NCI-H1436 treated with DMSO at 0.1 percent for 48 hours (cell line): Measurements from ENCODE around the gene PDPK1.

ENCODE experiments used
- DNase-seq: peaks from one replicate; lab custom pipeline; 2025; lab: John Stamatoyannopoulos, UW

The PDPK1 gene

GRCh38 chr16:2507052-2507659 lies 30.7 kb upstream of the PDPK1 start:
- DNase-seq, result no peak

DNA sequence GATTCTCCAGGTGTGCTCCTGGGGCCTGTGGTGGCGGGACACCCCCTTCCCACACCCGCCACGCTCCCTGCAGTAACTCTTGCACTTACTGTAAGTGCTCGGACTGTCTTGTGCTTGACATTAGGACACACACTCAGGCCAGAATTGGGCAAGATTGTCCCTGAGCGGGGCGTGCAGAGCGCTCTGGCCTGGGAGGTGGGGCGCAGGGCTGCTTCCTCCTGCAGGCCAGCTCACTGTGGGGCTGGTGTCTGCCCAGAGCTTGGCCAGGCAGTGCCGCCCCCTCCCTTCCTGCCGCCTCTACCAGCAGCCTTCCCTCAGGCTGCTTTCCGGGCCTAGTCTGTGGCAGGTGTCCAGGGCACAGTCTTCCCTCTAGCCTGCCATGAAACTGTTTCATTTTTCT lies 30.2 kb upstream of the PDPK1 start:
- DNase-seq, result no peak

DNA sequence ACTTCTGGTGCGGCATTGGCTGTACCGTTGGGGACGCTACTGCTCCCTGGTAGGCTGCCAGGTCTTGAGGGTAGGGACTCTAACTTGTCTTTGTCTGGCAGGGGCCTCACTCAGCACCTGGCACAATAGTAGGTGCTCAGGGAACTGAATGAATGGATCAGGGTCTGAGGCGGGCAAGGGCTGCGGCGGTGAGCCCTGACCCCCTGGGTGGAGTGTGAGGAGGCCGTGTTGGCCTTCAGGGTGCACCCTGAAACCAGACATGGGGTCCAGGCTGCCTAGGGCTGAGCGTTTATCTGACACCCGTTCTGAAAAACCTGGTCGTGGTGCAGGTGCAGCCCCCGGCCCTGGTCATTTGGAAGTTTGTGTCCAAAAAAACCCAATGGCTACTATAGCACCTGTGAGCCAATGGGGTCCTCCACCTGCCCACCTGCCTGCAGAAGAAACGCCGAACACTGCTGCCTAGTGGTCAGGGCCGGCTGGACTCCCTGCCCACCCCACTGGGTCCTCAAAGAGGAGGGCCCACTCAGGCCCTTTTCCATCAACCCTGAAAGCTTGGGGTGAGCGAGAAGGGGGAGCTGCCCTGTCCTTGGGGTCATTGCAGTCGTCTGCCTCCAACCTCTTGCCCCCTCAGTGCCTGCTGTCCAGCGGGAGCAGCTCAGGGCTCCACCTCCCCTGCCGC lies 29.0 kb upstream of the PDPK1 start:
- no peak for DNase-seq

DNA sequence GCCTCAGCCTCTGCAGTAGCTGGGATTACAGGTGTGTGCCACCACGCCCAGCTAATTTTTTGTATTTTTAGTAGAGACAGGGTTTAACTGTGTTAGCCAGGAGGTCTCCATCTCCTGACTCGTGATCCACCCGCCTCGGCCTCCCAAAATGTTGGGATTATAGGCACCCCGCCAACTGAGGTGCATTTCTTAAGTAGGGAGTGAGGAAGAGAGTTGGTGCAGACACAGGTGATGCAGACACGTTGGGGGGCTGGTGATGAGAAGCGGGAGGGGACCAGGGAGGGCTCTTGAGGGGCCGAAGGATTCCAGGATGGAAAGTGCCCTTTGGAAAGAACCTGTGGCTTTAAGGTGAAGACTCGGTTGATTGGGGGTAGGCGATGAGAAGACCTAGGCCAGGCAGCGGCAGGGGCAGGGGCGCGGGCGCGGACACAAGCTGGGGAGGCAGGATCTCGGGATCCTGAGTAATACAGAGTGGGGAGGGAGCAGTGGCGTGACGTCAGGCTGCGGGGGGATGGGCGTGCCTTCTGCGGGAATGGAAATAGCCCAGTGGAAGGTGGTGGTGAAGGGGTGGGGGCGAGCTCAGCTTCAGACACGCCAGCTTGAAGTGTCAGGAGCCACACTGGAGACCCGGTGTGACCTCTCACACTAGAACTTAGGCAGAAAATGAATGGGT lies 26.6 kb upstream of the PDPK1 start:
- DNase-seq, result no peak

DNA sequence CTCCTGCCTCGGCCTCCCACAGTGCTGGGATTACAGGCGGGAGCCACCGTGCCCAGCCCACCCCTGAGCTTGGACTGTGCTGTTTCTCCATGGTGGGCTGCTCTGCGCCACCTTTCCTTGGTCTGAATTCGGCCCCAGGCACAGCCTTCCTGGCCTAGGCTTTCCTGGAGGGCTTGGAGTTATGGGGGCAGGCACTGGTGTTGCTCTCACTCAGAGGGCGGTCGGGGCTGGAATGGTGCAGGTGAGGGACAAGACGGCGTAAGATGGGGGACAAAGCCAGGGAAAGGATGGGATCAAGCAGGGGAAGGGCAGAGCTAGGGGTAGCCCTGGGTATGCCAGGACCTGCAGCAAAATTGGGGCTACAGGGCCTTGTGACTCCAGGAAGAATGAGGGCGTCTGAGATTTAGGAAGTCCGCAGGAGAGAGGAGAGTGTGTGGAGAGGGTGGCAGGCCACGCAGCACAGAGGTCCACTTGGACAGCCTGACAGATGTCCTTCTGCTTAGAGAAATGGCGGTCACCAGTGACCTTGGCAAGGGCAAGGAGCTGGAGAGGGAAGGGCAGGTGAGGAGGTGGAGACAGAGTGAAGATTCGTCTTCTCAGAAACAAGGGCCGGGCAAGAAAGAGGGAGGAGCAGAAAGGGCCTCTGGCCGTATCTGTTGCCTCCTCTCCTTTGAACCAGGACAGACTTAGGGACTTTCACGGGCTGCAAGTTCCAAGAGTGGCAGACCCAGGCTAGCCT lies 25.7 kb upstream of the PDPK1 start:
- DNase-seq, result no peak

DNA sequence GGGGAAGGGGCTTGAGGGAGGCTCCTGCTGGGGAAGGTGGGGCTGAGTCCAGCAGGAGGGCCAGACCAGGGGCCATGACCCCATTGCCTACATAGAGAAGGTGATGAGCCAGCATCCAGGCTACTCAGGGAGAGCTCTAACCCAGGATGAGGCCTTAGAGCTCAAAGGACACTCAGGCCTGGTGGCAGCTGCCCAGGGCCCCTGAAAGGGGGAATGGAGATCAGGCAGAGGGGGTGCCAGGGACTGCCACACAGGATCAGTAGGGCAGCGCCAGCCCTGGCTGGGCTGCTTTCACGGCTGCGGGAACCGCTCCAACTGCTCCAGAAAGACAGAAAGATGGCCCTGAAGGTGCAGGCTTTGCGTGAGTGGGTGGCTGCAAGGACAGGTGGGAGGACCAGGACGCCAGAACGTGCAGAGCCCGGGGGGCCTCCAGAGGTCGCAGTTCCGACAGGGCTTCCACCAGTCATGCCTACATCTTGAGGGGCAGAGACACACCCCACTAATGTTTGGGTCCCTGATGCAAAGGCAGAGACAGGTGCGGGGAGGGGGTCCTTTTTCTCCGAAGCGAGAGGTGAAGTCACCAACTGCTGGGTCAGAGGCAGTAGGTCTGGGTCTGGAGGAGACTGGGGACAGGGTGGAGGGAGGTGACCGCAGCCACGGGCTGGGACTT lies 25.0 kb upstream of the PDPK1 start:
- no peak for DNase-seq

DNA sequence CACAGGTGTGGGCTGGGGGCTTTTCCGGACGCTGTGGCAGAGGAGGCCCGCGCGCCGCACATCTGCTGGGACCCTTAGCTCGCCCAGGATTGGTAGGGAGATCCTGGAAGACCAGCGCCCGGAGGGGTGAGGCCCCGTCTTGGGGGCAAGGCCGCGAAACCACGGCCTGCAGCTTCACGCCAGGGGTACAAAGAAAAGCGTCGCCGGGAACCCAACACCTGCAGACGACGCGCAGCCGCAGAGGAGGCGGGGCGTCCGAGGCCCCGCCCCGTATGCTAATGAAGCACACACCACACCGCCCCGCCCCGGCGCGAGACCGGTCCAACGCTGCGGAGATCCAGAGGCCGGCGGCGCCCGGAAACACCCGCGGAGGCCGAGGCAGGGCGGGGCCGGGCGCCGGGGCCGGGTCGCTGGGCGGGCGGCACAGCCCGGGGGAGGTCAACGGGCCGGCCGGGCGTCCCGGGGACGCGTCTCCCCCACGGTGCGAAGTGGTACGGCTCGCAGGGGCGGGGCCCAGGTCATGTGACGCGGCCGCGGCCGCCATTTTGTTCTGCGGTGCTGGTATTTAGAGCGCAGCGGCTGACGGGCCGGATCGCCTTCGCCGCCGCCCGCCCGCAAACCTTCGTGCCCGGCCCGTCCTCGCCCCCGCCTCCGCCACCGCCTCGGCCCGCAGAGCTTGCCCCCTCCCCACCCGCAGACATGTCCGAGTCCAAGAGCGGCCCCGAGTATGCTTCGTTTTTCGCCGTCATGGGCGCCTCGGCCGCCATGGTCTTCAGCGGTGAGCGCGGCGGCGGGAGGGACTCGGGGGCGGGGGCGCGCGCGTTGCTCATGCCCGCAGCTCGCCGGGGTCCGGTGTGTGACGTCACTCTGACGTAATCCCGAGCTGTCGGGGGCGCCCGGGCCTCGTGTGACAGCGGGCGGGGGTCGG lies 24.2 kb upstream of the PDPK1 start, which contains the start of gene ATP6V0C:
Gene ATP6V0C, plus strand, starts transcription at position 548 of the 928 bp plus-strand sequence. Its CDS starts 152 bp downstream, at position 700.
- DNase-seq, result peak; percentile 36

- DNase-seq, result no peak
These were observed 23.3 kb upstream of the PDPK1 start for GRCh38 chr16:2514333-2515179.

- DNase-seq, result no peak
These were observed 22.5 kb upstream of the PDPK1 start for GRCh38 chr16:2515180-2515851.

GRCh38 chr16:2516391-2517240 lies 21.2 kb upstream of the PDPK1 start:
- no peak for DNase-seq

GRCh38 chr16:2517954-2518605 lies 19.7 kb upstream of the PDPK1 start:
- no peak for DNase-seq

GRCh38 chr16:2518823-2519710 lies 18.8 kb upstream of the PDPK1 start:
- no peak for DNase-seq

DNA sequence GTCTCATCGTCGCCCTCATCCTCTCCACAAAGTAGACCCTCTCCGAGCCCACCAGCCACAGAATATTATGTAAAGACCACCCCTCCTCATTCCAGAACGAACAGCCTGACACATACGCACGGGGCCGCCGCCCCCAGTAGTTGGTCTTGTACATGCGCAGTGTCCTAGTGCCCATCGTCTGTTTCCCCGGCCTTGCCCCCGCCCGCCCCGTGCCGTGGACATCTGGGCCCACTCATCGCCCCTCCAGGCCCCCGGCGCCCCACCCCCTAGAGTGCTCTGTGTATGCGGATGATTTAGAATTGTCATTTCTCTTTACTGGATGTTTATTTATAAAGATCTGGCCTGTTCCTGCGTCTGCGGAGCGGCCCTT lies 18.1 kb upstream of the PDPK1 start:
- no peak for DNase-seq

DNA sequence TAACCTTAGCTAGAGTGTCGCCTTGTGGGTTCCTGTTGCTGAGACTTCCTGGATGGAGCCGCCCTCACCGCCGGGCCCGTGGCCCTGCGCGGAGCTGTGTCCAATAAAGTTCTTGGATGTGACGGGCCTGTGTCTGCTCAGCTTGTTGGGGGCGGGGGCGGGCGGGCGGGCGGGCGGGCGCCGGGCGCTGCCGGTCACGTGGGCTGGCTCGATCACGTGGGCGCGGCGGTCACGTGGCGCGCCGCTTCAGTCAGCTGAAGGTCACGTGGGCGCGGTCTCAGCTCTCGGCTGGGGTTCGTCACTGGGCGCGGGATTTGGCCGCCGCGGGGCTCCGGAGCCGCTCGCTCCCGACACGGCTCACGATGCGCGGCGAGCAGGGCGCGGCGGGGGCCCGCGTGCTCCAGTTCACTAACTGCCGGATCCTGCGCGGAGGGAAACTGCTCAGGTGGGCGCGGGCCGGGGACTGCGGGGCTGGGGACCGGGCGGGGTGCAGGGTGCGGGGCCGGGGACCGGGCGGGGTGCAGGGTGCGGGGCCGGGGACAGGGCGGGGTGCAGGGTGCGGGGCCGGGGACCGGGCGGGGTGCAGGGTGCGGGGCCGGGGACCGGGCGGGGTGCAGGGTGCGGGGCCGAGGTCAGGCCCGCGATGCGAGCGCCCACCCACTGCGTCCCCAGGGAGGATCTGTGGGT lies 17.6 kb upstream of the PDPK1 start, which contains the start of gene AMDHD2:
Gene AMDHD2, plus strand, starts transcription at position 275 of the 687 bp plus-strand sequence. Its CDS starts 88 bp downstream, at position 363.
- peak; percentile 26 for DNase-seq

GRCh38 chr16:2520784-2521531 lies 16.9 kb upstream of the PDPK1 start:
- no peak for DNase-seq
